ENCODE results near the gene FAM229B. TPM values are rescaled to one million over a fixed set of nuclear protein-coding genes. Genes with fewer than 3 reads are reported as not detected.
A peak's percentile ranks its signal among the peaks of the same experiment; 100 is the strongest.

Gene FAM229B
- total and polyA plus RNA-seq, 2 of the 8 experiments (the other 6 are each of a cell fraction or from before 2014, with no cell fraction given) = 10.0 to 10.4 TPM

- POLR2A ChIA-PET (ENCODE audit: partially characterized antibody) = no interaction called here
- TF ChIP-seq BRCA1 (IDR thresholded peaks at IDR 0.05; ENCODE audit: low read depth, low read length) = no peak
- TF ChIP-seq CHD1 (IDR thresholded peaks at IDR 0.05; ENCODE audit: low read depth, low read length) = no peak
- no peak for TF ChIP-seq KDM1A (IDR thresholded peaks at IDR 0.05; ENCODE audit: borderline replicate concordance, low read length)
- no peak for TF ChIP-seq SIRT6 (IDR thresholded peaks at IDR 0.05; ENCODE audit: low read length)
- TF ChIP-seq YY1 (IDR thresholded peaks at IDR 0.05; ENCODE audit: low read depth, low read length) = no peak
- TF ChIP-seq MAX (IDR thresholded peaks at IDR 0.05) = no peak
- TF ChIP-seq ASH2L (IDR thresholded peaks at IDR 0.05; ENCODE audit: low read length) = no peak
Observed at GRCh38 chr6:112150363-112150762, 63.0 kb downstream of the FAM229B start.

More at GRCh38 chr6:112150363-112150762, 63.0 kb downstream of the FAM229B start:
- H3K4me3 ChIP-seq (ENCODE audit: extremely low read depth in 1 of 4, insufficient read depth in 2 of 4, low read depth in 3 of 4, low read length in 4 of 4) = no peak overlapping the region
- no peak overlapping the region for H4K91ac ChIP-seq (replicated peaks; ENCODE audit: insufficient read length, low read length)
- H2BK120ac ChIP-seq (replicated peaks; ENCODE audit: low read depth, low read length) = no peak overlapping the region
- no peaks in the 10 kb centered on the region for H3K36me3 ChIP-seq (ENCODE audit: control insufficient read depth in 2 of 4, insufficient read depth in 4 of 4, low read length in 3 of 4)
- no peak overlapping the region for H3K23ac ChIP-seq (ENCODE audit: insufficient read length)
- H2AK5ac ChIP-seq (ENCODE audit: low read depth, low read length) = no peak overlapping the region
- CTCF ChIA-PET (ENCODE audit: partially characterized antibody) = interaction anchor here (2.1 kb wide), 1 partner anchor 12 kb away, joined by 9 read pairs; no protein-coding TSS in a partner anchor
- H3K9ac ChIP-seq (replicated peaks in 1 of 4; ENCODE audit: extremely low read depth in 1 of 4, low read depth in 3 of 4, low read length in 3 of 4) = no peak overlapping the region
- no peaks in the 10 kb centered on the region for H3K79me2 ChIP-seq (ENCODE audit: control insufficient read depth in 1 of 2, insufficient read depth in 2 of 2, low read length in 2 of 2)
- H3K4ac ChIP-seq (replicated peaks; ENCODE audit: insufficient read length, low read depth, low read length) = no peak overlapping the region
- DNase-seq (ENCODE audit: low read depth in 1 of 2, low spot score in 2 of 2) = no peak
- no peak overlapping the region for H3K27ac ChIP-seq (ENCODE audit: low read depth, low read length)
- no peaks in the 10 kb centered on the region for H3K23me2 ChIP-seq (ENCODE audit: low read depth, low read length)
- peak; percentile 42 for FAIRE-seq
- no peak overlapping the region for H4K5ac ChIP-seq (ENCODE audit: insufficient read length, low read depth, low read length)
- no peaks in the 10 kb centered on the region for H4K20me1 ChIP-seq (replicated peaks in 1 of 2; ENCODE audit: control insufficient read depth in 1 of 2, insufficient read depth in 2 of 2, low read length in 2 of 2)
- no peaks in the 10 kb centered on the region for H3K9me3 ChIP-seq (ENCODE audit: insufficient read depth in 2 of 2, low read depth in 1 of 2, low read length in 1 of 2)
- H4K8ac ChIP-seq (ENCODE audit: extremely low read depth, insufficient read depth, low read length) = no peak overlapping the region
- no peak overlapping the region for H2BK12ac ChIP-seq (ENCODE audit: low read depth, low read length)
- no peaks in the 10 kb centered on the region for H3K4me1 ChIP-seq (replicated peaks in 1 of 4; ENCODE audit: control insufficient read depth in 3 of 4, insufficient read depth in 4 of 4, low read length in 3 of 4)
- H2BK20ac ChIP-seq (ENCODE audit: low read length) = no peak overlapping the region
- H2BK5ac ChIP-seq (ENCODE audit: low read depth, low read length) = no peak overlapping the region
- H2AFZ ChIP-seq (ENCODE audit: low read length) = no peak overlapping the region; the same call in 1 of the 2 replicates
- no peak overlapping the region for H2BK15ac ChIP-seq (ENCODE audit: low read length)
- H3K14ac ChIP-seq (ENCODE audit: insufficient read length) = no peak overlapping the region
- H3K56ac ChIP-seq (replicated peaks; ENCODE audit: insufficient read length, low read depth, low read length) = no peak overlapping the region
- WGBS, 2 experiments (ENCODE audit: extremely low coverage in 1 of 2, insufficient coverage in 1 of 2, insufficient read length in 1 of 2, insufficient replicate concordance in 2 of 2, low coverage in 1 of 2, low lambda C conversion rate in 2 of 2, missing lambda C conversion rate in 1 of 2) = 81% methylated on average over 5 of the region's 5 CpGs; no CpG with 5 or more reads in 1 of the 2 experiments
- H3K79me1 ChIP-seq (ENCODE audit: low read depth, low read length) = no peaks in the 10 kb centered on the region
- no peak overlapping the region for H3K4me2 ChIP-seq (ENCODE audit: insufficient read depth in 1 of 2, low read depth in 2 of 2, low read length in 2 of 2)
- no peak overlapping the region for H3K18ac ChIP-seq (ENCODE audit: extremely low read depth, low read length)
- H3K27me3 ChIP-seq (replicated peaks in 1 of 4; ENCODE audit: control insufficient read depth in 3 of 4, extremely low read depth in 1 of 4, insufficient read depth in 3 of 4, low read length in 3 of 4) = no peaks in the 10 kb centered on the region

Data from H1 (cell line).